Endometrial microvascular endothelial cells (primary cell): ENCODE data around the gene ATM. TPM values are rescaled to one million over a fixed set of nuclear protein-coding genes. Genes with fewer than 3 reads are reported as not detected.
"Not testable (repeated sequence)": the region's sequence is repeated elsewhere in the genome, so short reads cannot be mapped to it uniquely, and the experiment has no call there.

Source experiments
- in situ Hi-C: cut with HindIII; loops from 2 replicates; pipeline ENCODE4 v1.10.0; 2017; ENCODE audit warnings: low sequenced_read_pairs, low pct_unique_long_range_greater_than_20kb; ENCODE audit errors: inconsistent ontology term
- total RNA-seq: library from RNA; depleted of rRNA; stranded (reverse); fragments of >200 nt; gene quantifications from one replicate; pipeline ENCODE4 v1.2.3, GENCODE V29; 2015; ENCODE audit errors: inconsistent ontology term

ATM gene
- total RNA-seq, 1 donor from 2014 or later, result 33.4 TPM

- in situ Hi-C loops, result no loop called here
Measured at GRCh38 chr11:108269583-108269982, 46.7 kb downstream of the ATM start.

DNA sequence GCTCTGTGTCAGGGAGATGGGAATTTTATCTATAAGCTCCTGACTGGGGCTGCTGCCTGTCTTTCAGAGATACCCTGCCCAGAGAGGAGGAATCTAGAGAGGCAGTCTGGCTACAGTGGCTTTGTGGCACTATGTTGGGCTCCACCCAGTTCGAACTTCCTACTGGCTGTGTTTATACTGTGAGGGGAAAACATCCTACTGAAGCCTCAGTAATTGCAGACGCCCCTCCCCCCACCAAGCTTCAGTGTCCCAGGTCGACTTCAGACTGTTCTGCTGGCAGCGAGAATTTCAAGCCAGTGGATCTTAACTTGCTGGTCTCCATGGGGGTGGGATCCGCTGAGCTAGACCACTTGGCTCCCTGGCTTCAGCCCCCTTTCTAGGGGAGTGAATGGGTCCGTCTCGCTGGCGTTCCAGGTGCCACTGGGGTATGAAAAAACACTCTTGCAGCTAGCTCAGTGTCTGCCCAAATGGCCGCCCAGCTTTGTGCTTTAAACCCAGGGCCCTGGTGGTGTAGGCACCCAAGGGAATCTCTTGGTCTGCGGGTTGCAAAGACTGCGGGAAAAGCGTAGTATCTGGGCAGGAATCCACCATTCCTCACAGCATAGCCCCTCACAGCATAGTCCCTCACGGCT is 54.2 kb downstream of the ATM start:
- in situ Hi-C loops, result not testable (repeated sequence)

DNA sequence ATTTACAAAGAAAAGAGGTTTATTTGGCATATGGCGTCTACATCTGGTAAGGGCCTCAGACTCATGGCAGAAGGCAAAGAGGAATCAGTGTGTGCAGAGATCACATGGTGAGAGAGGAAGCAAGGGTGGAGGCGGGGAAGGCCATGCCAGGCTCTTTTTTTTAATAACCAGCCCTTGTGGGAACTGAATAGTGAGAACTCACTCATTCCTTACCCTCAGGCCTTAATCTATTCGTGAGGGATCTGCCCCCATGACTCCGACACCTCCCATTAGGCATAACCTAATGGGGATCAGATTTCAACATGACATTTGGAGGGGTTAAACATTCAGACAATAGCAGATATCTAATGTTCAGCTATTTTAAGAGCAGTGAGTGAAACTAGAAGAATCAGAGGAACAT is 55.7 kb downstream of the ATM start:
- in situ Hi-C loops, result no loop called here

DNA sequence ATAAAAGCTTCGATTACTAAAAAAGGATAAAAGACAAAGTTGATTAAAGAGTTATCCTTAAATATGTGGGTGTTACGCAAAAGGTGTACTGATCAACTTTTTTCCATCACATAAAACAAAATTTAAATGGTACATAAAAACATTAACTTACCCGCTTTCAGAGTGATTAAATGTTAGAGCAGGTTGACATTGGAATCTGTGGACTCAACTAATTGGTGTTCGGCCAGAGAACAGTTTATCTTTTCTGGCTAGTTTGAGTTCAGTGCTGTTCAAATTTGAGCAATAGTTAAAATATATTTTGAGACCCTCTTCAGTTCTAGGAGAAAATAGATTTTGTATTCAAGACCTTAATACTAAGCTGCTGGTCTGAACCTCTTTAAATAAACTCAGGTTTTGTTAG is 56.1 kb downstream of the ATM start:
- in situ Hi-C loops, result no loop called here

DNA sequence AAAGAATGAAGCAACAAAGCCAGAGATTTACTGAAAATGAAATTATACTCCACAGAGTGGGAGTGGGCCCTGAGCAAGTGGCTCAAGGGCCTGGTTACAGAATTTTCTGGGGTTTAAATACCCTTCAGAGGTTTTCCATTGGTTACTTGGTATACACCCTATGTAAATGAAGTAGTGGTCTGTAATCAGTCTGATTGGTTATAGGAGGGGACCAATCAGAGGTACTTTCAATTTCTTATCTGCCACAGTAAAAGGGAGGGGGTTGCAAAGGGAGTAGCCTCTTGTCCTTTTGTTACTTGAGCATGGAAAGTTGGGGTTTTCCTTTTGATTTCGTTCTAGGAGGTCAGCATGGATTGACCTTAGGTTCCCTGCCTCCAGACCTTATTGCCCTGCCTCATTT is 63.5 kb downstream of the ATM start:
- in situ Hi-C loops, result no loop called here

GRCh38 chr11:108286956-108287355 is 64.1 kb downstream of the ATM start:
- in situ Hi-C loops, result no loop called here

- in situ Hi-C loops, result not testable (repeated sequence)
Measured at GRCh38 chr11:108289066-108289465, 66.2 kb downstream of the ATM start.

GRCh38 chr11:108289699-108290098 is 66.8 kb downstream of the ATM start:
- in situ Hi-C loops, result no loop called here

DNA sequence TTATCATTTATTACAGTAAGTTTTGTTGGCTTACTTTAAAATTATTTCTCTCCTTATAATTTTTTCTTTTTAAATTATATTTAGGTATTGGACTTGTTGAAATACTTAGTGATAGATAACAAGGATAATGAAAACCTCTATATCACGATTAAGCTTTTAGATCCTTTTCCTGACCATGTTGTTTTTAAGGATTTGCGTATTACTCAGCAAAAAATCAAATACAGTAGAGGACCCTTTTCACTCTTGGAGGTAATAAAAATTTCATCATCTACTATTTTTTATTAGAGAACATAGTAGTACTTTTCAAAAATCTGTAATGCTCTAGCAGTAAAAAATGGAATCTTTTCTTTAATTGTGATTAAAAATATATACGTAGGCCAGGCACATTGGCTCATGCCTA is 70.4 kb downstream of the ATM start:
- in situ Hi-C loops, result no loop called here

GRCh38 chr11:108302121-108302785 is 79.4 kb downstream of the ATM start:
- in situ Hi-C loops, result no loop called here

GRCh38 chr11:108307751-108308150 is 84.9 kb downstream of the ATM start:
- in situ Hi-C loops, result no loop called here

- in situ Hi-C loops, result no loop called here
Measured at GRCh38 chr11:108313444-108313843, 90.6 kb downstream of the ATM start.

- in situ Hi-C loops, result no loop called here
Measured at GRCh38 chr11:108316061-108316460, 93.2 kb downstream of the ATM start.

DNA sequence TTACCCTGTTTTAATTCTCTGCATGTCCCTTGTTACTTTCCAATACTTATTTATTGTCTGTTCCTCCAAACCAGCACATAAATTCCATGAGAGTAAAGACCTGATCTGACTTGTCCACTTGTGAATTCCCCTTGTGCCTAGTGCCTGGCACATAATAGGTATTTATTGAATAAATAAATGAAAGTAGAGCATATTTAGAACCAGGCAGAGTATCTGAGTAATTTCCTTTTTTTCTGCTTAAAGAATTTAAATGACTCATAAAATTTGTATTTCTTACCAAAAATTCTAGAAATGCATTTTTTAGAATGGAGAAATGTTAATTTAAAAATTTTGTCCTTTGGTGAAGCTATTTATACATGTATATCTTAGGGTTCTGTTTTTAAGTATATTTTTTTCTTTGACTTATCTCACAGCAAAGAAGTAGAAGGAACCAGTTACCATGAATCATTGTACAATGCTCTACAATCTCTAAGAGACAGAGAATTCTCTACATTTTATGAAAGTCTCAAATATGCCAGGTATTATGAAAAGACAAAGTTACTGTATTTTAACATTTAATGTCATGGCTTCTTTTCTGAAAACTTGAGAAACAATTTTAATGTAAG is 96.8 kb downstream of the ATM start:
- in situ Hi-C loops, result no loop called here

GRCh38 chr11:108322666-108323065 is 99.8 kb downstream of the ATM start:
- in situ Hi-C loops, result no loop called here

DNA sequence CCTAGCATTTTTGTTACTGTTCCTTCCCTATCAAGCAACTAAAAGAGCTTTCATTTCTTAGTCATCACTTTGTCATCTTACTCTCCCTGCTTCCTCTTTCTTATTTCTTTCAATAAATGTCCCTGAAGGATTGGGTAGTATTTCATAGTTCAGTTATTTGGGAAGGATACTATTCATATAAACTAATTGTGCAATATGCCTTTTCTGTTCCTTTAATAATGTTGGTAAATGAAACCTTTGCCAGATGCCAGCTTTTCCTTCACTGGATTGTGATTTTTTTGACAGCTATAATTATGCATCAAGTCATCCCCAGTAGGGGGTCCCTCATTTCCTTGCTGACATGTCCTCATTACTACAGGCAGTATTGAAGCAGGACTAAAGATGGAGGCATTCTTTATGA is 101.7 kb downstream of the ATM start:
- in situ Hi-C loops, result no loop called here

DNA sequence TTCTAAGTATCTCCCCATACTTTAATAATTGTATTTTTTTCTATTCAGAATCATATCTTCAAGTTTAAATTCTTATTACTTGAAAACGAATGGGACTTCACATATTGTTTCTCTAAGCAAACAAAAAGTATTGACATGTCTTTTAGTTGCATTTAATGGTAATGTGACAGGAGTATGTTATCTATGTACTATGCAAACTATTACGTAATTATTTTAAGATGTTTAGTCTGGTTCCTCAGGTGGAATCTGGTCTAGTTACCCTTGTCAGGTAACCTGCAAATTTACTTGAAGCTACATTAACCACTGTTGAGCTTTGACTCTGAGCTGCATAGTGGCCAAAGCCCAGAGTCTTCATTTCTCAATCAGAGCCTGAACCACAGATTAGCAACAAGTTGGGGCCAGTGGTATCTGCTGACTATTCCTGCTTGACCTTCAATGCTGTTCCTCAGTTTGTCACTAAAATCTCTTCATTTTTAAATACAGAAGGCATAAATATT is 110.6 kb downstream of the ATM start:
- in situ Hi-C loops, result no loop called here

GRCh38 chr11:108338750-108339149 is 115.9 kb downstream of the ATM start:
- in situ Hi-C loops, result no loop called here

- in situ Hi-C loops, result no loop called here
Measured at GRCh38 chr11:108340973-108341372, 118.1 kb downstream of the ATM start.

DNA sequence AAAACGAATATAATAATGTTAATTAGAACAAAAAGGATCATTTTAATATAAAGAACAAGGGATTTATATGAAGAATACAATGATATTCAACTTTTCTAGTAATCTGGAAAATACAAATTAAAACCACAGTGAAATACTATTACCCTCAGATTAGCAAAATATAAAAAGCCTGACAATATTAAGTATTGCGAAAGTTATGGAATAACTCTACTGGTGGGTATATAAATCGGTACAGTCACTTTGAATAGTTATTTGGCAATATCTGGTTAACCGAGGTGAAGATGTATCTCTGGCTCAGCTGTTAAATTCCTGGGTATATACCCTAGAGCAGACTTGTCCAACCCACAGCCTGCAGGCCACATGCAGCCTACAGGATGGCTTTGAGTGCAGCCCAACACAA is 118.8 kb downstream of the ATM start:
- in situ Hi-C loops, result no loop called here
